22Rv1 (cell line): Measurements from ENCODE around the gene TCEA3.

ENCODE experiments used
- ZFX ChIP-seq: fragments of 450-650 bp; IDR thresholded peaks from 2 replicates; pipeline ENCODE4 v1.6.1; 2017; ENCODE audit warnings: antibody characterized with exemption, borderline replicate concordance
- TF ChIP-seq, protein P1 (sequence below): fragments of 450-650 bp; IDR thresholded peaks from 2 replicates; pipeline ENCODE4 v1.5.1; 2017; ENCODE audit warnings: mild to moderate bottlenecking

DNA sequence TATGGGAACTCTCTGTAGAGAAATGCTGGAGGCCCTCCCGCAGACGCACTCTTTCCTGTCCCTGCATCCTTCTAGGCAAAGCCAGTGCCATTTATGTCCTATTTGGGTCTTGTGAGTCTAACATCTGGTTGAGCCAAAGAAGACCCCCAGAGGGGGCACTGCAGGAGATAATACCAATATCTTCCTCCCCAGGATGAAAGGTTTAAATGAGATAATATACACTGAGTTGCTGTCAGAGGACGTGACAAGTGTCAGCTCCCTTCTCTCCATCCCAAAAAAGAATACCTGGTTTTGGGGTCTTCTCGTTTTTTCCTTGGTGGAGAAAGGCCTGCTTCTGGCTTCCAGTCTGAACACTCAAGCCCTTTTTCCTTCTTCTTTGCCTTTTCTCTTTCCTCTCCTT is 7.6 kb downstream of the TCEA3 start:
- TF ChIP-seq ZFX = no peak
- TF ChIP-seq, protein P1, sequence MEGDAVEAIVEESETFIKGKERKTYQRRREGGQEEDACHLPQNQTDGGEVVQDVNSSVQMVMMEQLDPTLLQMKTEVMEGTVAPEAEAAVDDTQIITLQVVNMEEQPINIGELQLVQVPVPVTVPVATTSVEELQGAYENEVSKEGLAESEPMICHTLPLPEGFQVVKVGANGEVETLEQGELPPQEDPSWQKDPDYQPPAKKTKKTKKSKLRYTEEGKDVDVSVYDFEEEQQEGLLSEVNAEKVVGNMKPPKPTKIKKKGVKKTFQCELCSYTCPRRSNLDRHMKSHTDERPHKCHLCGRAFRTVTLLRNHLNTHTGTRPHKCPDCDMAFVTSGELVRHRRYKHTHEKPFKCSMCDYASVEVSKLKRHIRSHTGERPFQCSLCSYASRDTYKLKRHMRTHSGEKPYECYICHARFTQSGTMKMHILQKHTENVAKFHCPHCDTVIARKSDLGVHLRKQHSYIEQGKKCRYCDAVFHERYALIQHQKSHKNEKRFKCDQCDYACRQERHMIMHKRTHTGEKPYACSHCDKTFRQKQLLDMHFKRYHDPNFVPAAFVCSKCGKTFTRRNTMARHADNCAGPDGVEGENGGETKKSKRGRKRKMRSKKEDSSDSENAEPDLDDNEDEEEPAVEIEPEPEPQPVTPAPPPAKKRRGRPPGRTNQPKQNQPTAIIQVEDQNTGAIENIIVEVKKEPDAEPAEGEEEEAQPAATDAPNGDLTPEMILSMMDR = no peak
